ENCODE data around the gene STAT5B.
A peak's percentile ranks its signal among the peaks of the same experiment; 100 is the strongest.

GRCh38 chr17:42180922-42181850, 95.0 kb downstream of the STAT5B start, which contains the start of gene KCNH4:
- TF ChIP-seq CTCF (optimal IDR thresholded peaks at IDR 0.05 in 1 of 3, IDR thresholded peaks at IDR 0.05 in 1 of 3, conservative IDR thresholded peaks at IDR 0.05 in 1 of 3; ENCODE audit: extremely low read depth in 1 of 3, insufficient read depth in 2 of 3, low read length in 3 of 3) = peak; percentile 31 to 62 (median 59)
- TF ChIP-seq EZH2 (IDR thresholded peaks at IDR 0.05; ENCODE audit: low read length) = no peak

Measured in keratinocyte (primary cell).